HG02678 (cell line): ENCODE data around the gene MED25.

Source experiments
- ATAC-seq: cut with Tn5 transposase; IDR thresholded peaks from one replicate; pipeline ENCODE4 v1.9.1; 2021; ENCODE audit warnings: mild to moderate bottlenecking, moderate library complexity; ENCODE audit not compliant: unreplicated experiment

The MED25 gene

GRCh38 chr19:49857061-49857837, 39.2 kb downstream of the MED25 start:
- no peak for ATAC-seq

GRCh38 chr19:49857838-49858087, 39.7 kb downstream of the MED25 start:
- no peak for ATAC-seq

GRCh38 chr19:49858088-49858985, 40.2 kb downstream of the MED25 start:
- ATAC-seq = no peak

- no peak for ATAC-seq
These were observed 41.7 kb downstream of the MED25 start for GRCh38 chr19:49859682-49860335.

GRCh38 chr19:49860336-49861102, 42.4 kb downstream of the MED25 start:
- no peak for ATAC-seq

GRCh38 chr19:49861107-49861506, 43.0 kb downstream of the MED25 start:
- ATAC-seq = no peak

- ATAC-seq = no peak
These were observed 43.7 kb downstream of the MED25 start for GRCh38 chr19:49861541-49862378.

- ATAC-seq = no peak
These were observed 44.5 kb downstream of the MED25 start for GRCh38 chr19:49862391-49863253.

GRCh38 chr19:49863254-49863934, 45.3 kb downstream of the MED25 start:
- no peak for ATAC-seq

- no peak for ATAC-seq
These were observed 45.8 kb downstream of the MED25 start for GRCh38 chr19:49863935-49864320.

- no peak for ATAC-seq
These were observed 46.8 kb downstream of the MED25 start for GRCh38 chr19:49864890-49865289.

- peak; percentile 37 for ATAC-seq
These were observed 49.1 kb downstream of the MED25 start, which contains the start of gene PNKP for GRCh38 chr19:49866933-49867782. Gene PNKP, minus strand, starts transcription at chr19:49867576. Its CDS starts 372 bp downstream, at chr19:49867204.

GRCh38 chr19:49869009-49869483, 51.0 kb downstream of the MED25 start:
- ATAC-seq = no peak

- ATAC-seq = peak; percentile 67
These were observed 51.6 kb downstream of the MED25 start for GRCh38 chr19:49869484-49870308.

GRCh38 chr19:49870309-49870901, 52.3 kb downstream of the MED25 start:
- ATAC-seq = no peak

- ATAC-seq = no peak
These were observed 53.4 kb downstream of the MED25 start for GRCh38 chr19:49871349-49871985.
